ENCODE data around the gene RPTOR. TPM values are rescaled to one million over a fixed set of nuclear protein-coding genes. Genes with fewer than 3 reads are reported as not detected.

RPTOR gene
- total RNA-seq, 1 experiment from 2014 or later, result 30.6 TPM

DNA sequence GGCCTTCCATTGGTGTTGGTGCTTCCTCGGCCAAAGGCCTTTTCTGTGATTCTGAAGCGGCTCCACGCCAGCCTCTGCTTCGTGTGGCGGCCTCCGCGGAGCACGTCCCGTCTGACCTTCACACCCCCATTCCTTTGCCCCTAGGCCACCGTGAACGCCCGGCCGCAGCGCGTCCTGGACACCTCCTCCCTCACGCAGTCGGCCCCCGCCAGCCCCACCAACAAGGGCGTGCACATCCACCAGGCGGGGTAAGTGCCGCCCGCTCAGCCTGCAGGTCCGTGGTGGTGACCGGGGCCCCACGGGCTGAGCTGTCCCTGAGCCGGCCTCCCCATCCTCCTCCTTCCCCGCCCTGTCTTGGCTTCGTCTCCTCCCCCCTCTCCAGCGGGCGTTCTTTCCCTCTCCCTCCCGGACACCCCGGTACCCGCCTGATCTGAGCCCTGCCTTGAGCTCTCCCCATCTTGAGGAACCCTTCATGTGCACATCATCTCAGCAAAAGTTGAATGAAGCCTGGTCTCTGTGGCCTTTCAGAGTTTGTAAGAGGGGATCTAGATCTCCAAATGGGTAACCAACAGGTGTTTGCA, 378.0 kb downstream of the RPTOR start:
- Histone ChIP-seq H3K36me3 (peaks cover 35% of the 10 kb centered on the region), H3K9me3 (no peaks in the 10 kb centered on the region), H3K4me3 (no peak overlapping the region), H3K27me3 (no peaks in the 10 kb centered on the region)
- no peak for DNase-seq

DNA sequence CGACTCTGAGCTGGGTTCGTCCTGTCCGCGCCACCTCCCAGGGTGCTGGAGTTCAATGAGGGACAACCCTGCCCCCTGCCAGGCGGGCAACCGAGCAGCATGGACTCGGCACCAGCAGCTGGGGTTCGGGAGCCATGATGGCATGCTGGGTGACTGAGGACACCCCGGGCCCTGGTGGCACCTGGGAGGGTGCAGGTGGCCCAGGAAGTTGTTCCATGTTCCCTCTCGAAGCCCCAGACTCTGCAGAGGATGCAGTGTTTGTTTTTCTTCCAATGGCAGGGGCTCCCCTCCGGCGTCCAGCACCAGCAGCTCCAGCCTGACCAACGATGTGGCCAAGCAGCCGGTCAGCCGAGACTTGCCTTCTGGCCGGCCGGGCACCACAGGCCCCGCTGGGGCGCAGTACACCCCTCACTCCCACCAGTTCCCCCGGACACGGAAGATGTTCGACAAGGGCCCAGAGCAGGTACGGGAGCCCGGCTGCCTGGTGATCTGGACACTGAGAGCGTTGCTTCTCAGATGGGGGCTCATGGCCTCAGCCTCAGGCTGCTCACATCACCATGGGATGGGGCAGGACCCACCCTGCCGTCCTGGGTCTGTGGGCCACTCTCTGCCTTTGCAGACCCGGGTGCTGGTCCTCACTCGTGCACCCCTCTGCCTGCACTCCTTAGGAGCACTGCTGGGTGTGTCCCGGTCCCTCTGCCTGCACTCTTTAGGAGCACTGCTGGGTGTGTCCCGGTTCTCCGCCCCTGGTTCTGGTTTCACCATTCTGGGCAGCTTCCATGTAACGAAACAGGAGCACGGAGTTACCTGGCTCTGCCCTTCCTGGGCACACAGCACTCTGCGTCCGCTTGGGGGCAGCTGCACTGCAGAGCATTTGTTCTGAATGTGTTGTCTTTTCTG, 378.8 kb downstream of the RPTOR start:
- no peaks in the 10 kb centered on the region for H3K9me3 ChIP-seq
- no peak overlapping the region for H3K4me3 ChIP-seq
- DNase-seq, result no peak
- no peaks in the 10 kb centered on the region for H3K27me3 ChIP-seq
- H3K36me3 ChIP-seq, result peaks cover 43% of the 10 kb centered on the region

DNA sequence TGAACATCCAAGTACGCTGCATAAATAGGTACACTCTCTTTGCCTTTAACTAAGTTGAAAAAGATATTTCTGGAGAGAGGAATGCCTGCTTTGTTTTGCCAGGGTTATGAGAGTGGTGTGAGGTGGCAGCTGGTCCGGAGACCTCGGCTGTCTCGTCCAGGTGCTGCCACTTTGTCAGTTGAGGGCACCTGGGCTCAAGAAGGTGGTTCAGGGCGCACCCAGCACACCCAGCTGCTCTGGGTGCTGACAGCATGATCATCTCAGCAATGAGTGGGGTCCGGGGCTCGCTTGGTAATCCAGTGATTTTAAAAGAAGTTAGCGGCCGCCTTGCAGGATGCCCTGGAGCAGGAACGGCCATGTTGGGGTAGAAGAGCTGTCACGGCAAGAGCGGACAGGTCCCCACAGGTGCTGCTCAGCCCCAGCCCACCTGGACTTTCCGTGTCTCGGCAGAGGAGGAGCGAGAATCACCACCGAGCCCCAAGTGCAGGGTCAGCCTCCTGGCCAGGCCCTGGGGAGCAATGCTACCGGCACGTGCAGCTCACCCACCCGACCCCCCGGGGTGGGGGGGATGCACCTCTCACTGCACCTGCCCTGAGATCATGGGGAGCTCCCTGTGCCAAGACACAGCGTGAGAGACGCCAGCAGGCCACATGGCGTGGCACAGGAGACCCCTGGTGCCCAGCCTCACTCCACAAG, 379.6 kb downstream of the RPTOR start:
- H3K36me3 ChIP-seq, result peaks cover 38% of the 10 kb centered on the region
- H3K27me3 ChIP-seq, result no peaks in the 10 kb centered on the region
- DNase-seq, result no peak
- H3K9me3 ChIP-seq, result no peaks in the 10 kb centered on the region
- H3K4me3 ChIP-seq, result no peak overlapping the region

DNA sequence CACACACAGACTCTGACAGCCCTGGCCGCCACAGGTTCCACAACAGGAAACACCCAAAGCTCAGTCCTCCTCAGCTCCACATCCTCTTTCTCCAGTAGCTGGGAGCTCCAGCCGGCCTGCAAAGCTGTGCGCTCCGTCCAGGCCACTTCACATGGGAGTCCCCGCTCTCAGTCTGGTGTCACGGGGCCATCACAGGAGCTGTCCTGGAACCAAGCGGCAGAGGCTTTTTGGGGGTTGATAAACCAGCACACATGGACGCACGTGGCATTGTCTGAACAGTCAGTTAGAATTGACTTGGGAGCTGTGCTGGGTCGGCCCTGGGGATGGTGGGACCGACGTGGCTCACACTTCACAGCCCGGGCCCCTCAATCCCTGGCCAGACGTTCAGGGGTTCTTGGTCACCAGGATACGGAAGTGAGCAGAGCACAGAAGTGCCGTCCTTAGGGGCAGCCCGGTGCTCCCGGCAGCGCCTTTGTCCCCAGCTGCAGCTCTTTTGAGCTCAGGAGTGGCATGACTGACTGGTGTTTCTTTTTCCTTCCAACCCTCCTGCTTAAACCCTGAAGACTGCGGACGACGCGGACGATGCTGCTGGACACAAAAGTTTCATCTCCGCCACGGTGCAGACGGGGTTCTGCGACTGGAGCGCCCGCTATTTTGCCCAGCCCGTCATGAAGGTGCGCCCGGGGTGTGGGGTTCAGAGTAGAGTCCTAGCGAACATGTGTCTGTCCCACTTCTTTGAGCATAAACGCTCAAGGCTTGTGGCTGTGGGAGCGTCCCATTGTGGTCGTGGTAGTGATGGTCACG, 380.4 kb downstream of the RPTOR start:
- Histone ChIP-seq H3K4me3 (no peak overlapping the region), H3K36me3 (peaks cover 35% of the 10 kb centered on the region), H3K27me3 (no peaks in the 10 kb centered on the region), H3K9me3 (no peaks in the 10 kb centered on the region)
- DNase-seq, result no peak

DNA sequence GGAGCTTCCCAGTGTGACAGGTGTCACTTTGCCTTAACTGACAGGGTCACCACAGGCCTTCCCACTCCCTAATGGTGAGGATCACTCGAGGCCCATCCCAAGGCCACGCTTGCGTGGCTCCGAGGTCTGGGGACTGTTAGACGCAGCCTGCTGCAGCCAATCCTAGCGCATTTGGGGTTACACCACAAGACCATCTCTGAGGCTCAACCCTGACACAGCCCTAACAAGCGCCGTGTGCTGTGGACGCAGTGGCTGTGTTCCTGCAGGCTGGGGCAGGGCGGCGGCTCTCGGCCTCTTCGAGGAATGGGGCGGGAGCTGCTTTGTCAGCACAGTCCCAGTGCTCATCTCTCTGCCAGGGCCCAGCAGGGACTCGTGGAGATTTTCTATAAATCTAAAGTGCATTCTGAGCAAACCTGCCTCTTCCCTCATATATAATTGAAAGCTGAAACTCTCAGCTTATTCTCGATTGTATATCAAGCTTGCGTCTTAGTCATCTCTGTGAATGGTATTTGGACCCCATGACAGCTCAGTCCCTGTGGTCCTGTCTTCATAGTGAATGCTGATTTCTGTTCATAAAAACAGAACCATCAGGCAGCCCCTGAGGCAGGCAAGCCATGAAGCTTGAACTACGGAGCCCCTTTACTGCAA, 381.2 kb downstream of the RPTOR start:
- peaks cover 36% of the 10 kb centered on the region for H3K36me3 ChIP-seq

DNA sequence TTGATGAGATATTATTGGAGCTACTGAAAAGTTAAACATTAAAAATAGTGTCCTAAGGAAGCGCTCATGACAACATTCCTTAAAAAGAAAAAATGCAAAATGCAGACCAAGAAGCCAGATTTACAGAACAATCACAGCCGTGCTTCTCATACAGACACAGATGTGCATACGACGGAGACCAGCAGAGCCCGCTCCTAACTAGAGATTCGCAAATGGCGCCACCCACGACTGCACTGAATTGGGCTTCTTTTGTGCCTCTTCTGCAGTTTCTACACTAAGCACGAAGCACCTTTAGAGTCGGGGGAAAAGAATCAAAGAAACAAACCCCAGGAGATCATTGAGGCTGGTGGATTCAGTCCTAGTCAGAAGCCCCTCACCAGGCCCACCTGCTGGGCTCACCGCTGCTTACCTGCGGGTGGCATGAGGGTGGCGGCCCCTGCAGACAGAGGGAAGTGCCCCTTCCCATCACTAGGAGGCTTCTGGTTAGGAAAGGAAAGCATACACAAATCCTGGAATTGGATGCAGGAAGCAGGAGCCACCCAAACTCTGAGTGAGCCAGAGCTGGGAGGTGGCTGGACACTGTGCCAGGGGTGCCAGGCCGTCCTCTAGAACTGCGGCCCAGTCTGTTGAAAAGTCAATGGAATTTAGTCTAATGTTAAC, 382.1 kb downstream of the RPTOR start:
- peaks cover 38% of the 10 kb centered on the region for H3K36me3 ChIP-seq
- H3K27me3 ChIP-seq, result no peaks in the 10 kb centered on the region
- H3K9me3 ChIP-seq, result no peaks in the 10 kb centered on the region
- DNase-seq, result no peak
- H3K4me3 ChIP-seq, result no peak overlapping the region

More for the DNA sequence above, 381.2 kb downstream of the RPTOR start:
- H3K27me3 ChIP-seq, result no peaks in the 10 kb centered on the region
- no peak for DNase-seq
- H3K4me3 ChIP-seq, result no peak overlapping the region
- no peaks in the 10 kb centered on the region for H3K9me3 ChIP-seq

DNA sequence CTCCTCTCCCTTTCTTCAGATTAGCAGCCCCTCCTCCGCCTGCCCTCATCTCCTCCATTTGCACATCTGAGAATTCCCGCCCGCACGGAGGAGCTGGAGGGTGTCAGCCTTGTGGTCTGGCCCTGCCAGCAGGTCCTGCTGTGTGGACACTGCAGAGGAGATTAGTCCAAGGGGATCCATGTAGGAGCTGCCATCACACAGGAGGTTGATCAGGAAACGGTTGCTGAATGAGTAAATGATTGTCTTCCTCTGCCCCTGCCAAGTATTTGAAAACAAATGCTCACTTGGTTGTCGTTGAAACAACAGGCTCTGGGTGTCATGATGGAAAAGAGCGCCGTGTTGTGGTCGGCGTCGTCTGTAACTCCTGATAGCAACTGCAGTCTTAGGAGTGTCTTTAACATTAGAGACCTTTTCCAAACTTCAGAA, 383.2 kb downstream of the RPTOR start:
- no peaks in the 10 kb centered on the region for H3K27me3 ChIP-seq
- no peak for DNase-seq
- H3K36me3 ChIP-seq, result peaks cover 44% of the 10 kb centered on the region
- H3K4me3 ChIP-seq, result no peak overlapping the region
- H3K9me3 ChIP-seq, result no peaks in the 10 kb centered on the region

DNA sequence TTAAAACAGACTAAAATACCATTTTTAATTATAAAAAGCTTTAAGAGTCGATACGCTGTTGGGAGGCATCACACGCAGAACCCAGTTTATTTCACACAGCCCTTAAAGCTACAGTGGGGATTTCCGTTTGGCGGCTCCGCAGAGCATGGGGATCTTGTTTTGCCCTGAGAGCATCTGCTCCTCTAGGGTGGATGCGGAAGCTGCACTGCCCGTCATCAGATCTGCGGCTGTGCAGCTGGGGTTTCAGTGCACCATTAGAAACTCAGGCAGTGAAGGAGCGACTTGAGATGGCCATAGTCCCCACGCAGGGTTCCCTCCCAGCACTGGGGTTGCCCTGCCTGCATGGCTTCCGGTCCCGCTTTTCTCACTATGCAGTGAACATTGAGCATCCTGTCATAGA, 384.8 kb downstream of the RPTOR start:
- Histone ChIP-seq H3K36me3 (peaks cover 44% of the 10 kb centered on the region), H3K27me3 (no peaks in the 10 kb centered on the region), H3K4me3 (no peak overlapping the region), H3K9me3 (no peaks in the 10 kb centered on the region)
- no peak for DNase-seq

DNA sequence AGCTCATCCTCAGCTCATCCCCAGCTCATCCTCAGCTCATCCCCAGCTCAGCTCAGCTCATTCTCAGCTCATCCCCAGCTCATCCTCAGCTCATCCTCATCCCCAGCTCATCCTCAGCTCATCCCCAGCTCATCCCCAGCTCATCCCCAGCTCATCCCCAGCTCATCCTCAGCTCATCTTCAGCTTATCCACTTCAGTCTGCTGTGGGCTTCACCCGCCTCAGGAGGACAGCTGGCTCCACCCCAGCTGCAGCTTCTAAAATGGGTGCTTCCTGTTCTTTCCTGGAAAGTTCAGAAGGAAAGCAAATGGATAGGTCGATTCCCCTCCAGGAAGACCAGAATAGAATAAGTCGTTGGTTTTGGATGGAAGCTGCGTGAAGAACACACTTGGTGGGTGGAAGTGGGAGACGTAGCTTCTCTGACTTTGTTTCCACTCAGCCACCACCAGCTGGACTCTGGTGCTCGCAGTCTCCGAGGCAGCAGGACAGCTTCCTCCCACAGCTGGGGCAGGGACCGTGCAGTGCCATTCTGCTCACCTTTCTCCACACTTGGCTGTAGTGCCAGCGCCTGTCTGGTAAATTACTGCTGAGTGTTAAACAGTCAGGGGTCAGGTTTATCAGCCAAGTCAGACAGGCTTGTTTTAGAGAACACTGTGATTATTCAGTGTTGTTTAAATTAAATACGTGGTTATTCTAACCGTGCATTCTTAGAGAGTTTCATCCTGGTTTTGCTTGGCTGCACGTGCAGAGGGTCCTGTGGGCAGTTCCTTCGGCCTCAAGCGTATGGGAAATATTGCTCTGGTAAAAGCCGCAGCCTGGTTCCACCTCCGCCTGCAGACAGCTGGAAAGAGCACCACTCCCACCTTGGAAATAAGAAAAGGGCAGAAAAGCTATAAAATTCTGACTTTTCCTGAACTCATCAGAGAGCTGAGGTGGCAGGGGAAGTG, 386.0 kb downstream of the RPTOR start:
- Histone ChIP-seq H3K4me3 (no peak overlapping the region), H3K27me3 (no peaks in the 10 kb centered on the region), H3K9me3 (no peaks in the 10 kb centered on the region), H3K36me3 (peaks cover 41% of the 10 kb centered on the region)
- DNase-seq, result no peak

DNA sequence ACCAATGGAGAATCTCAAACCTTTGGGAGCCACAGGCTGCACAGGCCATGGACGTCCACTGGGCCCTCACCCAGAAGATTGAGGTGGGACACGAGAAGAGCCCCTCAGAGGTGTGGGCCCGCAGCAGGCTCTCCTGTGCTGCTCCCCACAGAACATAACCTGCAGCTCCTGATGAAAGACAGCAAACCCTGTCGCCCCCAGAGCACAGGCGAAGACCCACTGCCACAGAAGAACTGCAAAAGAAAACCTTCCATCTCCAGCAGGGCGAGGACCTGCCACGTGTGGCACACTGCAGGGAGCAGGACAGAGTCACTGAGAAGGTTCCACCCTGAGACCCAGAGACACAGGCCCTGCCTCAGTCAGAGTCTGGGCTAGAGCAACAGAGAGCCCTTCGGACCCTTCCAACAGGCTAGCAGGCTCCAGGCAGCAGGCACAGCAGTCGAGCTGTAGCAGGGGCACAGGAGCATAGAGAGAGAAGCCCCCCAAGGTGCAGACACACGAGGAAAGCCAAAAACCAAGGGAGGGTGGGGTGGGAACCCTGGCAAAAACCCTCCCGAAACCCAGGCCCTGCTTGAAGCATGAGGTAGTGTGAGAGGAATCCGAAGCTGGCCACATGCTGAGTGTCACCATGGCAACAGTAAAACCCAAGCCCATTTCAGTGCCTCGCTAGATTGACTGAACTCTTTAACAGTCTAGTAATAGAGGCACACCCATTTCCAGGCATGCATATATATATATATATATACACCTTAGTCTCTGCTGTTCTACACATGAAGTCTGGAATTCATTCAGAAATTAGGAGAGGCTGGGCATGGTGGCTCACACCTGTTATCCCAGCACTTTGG, 387.0 kb downstream of the RPTOR start:
- peak; percentile 38 for DNase-seq
- no peaks in the 10 kb centered on the region for H3K9me3 ChIP-seq
- no peaks in the 10 kb centered on the region for H3K27me3 ChIP-seq
- H3K36me3 ChIP-seq, result peaks cover 35% of the 10 kb centered on the region
- no peak overlapping the region for H3K4me3 ChIP-seq

DNA sequence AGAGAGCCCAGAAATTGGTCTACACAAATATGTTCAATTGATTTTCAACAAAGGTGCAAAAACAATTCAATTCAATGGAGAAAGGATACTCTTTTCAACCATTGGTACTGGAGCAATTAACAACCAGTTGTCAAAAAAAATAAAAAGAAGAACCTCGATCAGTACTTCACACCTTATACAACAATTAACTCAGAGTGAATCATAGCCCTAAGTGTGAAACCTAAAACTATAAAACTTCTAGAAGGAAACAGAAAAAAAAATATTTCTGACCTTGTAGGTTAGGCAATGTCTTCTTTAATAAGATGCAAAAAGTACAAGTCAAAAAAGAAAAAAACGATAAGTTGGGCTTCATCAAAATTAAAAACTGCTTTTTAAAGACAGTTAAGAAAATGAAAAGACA, 390.9 kb downstream of the RPTOR start:
- H3K9me3 ChIP-seq, result no peaks in the 10 kb centered on the region
- no peaks in the 10 kb centered on the region for H3K27me3 ChIP-seq
- no peak overlapping the region for H3K4me3 ChIP-seq
- DNase-seq, result no peak
- peaks cover 26% of the 10 kb centered on the region for H3K36me3 ChIP-seq

DNA sequence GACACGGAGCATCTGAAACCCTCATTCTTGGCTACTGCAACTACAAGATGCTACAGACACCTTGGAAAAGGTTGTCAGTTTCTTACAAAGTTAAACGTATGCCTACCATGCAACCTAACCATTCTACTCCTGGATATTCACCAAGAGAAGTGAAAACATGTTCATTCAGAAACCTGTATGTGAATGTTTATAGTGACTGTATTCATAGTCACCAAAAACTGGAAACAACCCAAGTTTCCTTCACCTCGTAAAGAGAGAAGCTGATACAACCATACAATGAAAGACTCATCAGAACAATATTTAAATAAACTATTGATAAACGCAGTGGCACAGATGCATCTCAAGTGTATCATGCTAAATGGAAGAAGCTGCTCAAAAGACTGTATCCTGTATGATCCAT, 391.6 kb downstream of the RPTOR start:
- no peaks in the 10 kb centered on the region for H3K27me3 ChIP-seq
- DNase-seq, result no peak
- peaks cover 25% of the 10 kb centered on the region for H3K36me3 ChIP-seq
- H3K4me3 ChIP-seq, result no peak overlapping the region
- no peaks in the 10 kb centered on the region for H3K9me3 ChIP-seq

DNA sequence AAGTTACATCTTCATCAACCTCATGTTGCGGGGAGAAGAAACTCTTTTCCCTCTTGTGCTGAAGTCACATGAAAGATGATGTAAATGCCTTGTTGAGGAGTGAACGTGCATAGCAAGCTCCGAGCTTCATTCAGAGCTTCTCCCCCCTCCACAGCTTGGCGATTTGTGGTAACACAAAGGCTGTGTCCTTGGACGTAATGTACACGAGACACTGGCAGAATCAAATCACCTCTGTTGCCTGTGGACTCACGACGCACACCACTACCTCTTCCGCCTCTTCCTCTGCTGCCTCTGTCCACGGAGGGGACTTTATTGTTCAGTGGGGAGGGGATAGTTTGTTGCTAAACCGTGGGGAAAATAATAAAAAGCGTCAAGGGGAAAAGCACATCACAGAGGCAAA, 392.1 kb downstream of the RPTOR start:
- no peak for DNase-seq
- Histone ChIP-seq H3K4me3 (no peak overlapping the region), H3K36me3 (peaks cover 25% of the 10 kb centered on the region), H3K27me3 (no peaks in the 10 kb centered on the region), H3K9me3 (no peaks in the 10 kb centered on the region)

Measured in MG63 (cell line).